HG03378 (cell line): ENCODE results near the gene PTAFR.

Experiments
- ATAC-seq: cut with Tn5 transposase; IDR thresholded peaks from one replicate; pipeline ENCODE4 v1.9.1; 2021; ENCODE audit warnings: mild to moderate bottlenecking, moderate library complexity; ENCODE audit not compliant: unreplicated experiment

Gene PTAFR

GRCh38 chr1:28126212-28126611, 50.3 kb downstream of the PTAFR start:
- no peak for ATAC-seq

GRCh38 chr1:28123461-28123961, 53.0 kb downstream of the PTAFR start:
- ATAC-seq = no peak

- no peak for ATAC-seq
Measured at GRCh38 chr1:28122183-28122582, 54.3 kb downstream of the PTAFR start.

- no peak for ATAC-seq
Measured at GRCh38 chr1:28119556-28119955, 56.9 kb downstream of the PTAFR start.

GRCh38 chr1:28118640-28119307, 57.7 kb downstream of the PTAFR start:
- ATAC-seq = no peak

- ATAC-seq = no peak
Measured at GRCh38 chr1:28115267-28115666, 61.2 kb downstream of the PTAFR start.

GRCh38 chr1:28114844-28115243, 61.6 kb downstream of the PTAFR start:
- no peak for ATAC-seq

- no peak for ATAC-seq
Measured at GRCh38 chr1:28113242-28113572, 63.3 kb downstream of the PTAFR start.

GRCh38 chr1:28112388-28113241, 63.9 kb downstream of the PTAFR start:
- no peak for ATAC-seq

- ATAC-seq = peak; percentile 61
Measured at GRCh38 chr1:28111157-28111556, 65.3 kb downstream of the PTAFR start.

- no peak for ATAC-seq
Measured at GRCh38 chr1:28110555-28110954, 65.9 kb downstream of the PTAFR start.

- ATAC-seq = no peak
Measured at GRCh38 chr1:28109639-28110038, 66.9 kb downstream of the PTAFR start.

GRCh38 chr1:28108001-28108400, 68.5 kb downstream of the PTAFR start:
- ATAC-seq = no peak

- no peak for ATAC-seq
Measured at GRCh38 chr1:28104866-28105467, 71.5 kb downstream of the PTAFR start.

GRCh38 chr1:28102189-28102588, 74.3 kb downstream of the PTAFR start:
- ATAC-seq = no peak

- ATAC-seq = no peak
Measured at GRCh38 chr1:28099050-28099769, 77.3 kb downstream of the PTAFR start.
